OCI-LY3 (cell line): ENCODE measurements around the gene MCF2L2.

ENCODE experiments used
- H2AFZ ChIP-seq: fragments of 200-600, 300-600 bp; shearing (Covaris generic); 2 replicates; pipeline ENCODE4 v1.6.0; 2014; ENCODE audit warnings: antibody characterized with exemption, low read depth, low read length
- H3K27ac ChIP-seq: fragments of 200-600, 300-600 bp; sonication (generic); 2 replicates; pipeline ENCODE4 v1.5.1; 2014; ENCODE audit warnings: mild to moderate bottlenecking, low read length, moderate library complexity, mixed read lengths
- H3K27me3 ChIP-seq: fragments of 200-600, 300-600 bp; sonication (generic); 2 replicates; pipeline ENCODE4 v1.6.1; 2014; ENCODE audit warnings: low read depth, low read length, mixed read lengths
- H3K36me3 ChIP-seq: fragments of 200-600, 300-600 bp; sonication (generic); replicated peaks from 2 replicates; pipeline ENCODE3; 2014; ENCODE audit warnings: low read depth, low read length, mixed read lengths
- H3K4me1 ChIP-seq: fragments of 300-600, 200-600 bp; sonication (generic); 2 replicates; pipeline ENCODE4 v1.6.1; 2014; ENCODE audit warnings: low read length, mixed read lengths
- H3K4me2 ChIP-seq: fragments of 200-600, 300-600 bp; sonication (generic); 2 replicates; pipeline ENCODE4 v1.6.1; 2014; ENCODE audit warnings: low read length, mixed read lengths
- H3K4me3 ChIP-seq: fragments of 300-600, 200-600 bp; sonication (generic); 2 replicates; pipeline ENCODE4 v1.5.1; 2014; ENCODE audit warnings: antibody characterized with exemption, mild to moderate bottlenecking, low read length, moderate library complexity
- H3K79me2 ChIP-seq: fragments of 300-600, 200-600 bp; shearing (Covaris generic); 2 replicates; pipeline ENCODE4 v1.6.1; 2014; ENCODE audit warnings: mild to moderate bottlenecking, low read length, mixed read lengths
- H3K9ac ChIP-seq: fragments of 300-600, 200-600 bp; shearing (Covaris generic); 2 replicates; pipeline ENCODE4 v1.6.0; 2014; ENCODE audit warnings: mild to moderate bottlenecking, low read length, moderate library complexity
- H3K9me3 ChIP-seq: fragments of 200-600, 300-600 bp; shearing (Covaris generic); 2 replicates; pipeline ENCODE4 v1.6.1; 2014; ENCODE audit warnings: low read length, mixed read lengths; ENCODE audit not compliant: insufficient read depth
- H4K20me1 ChIP-seq: fragments of 200-600, 300-600 bp; sonication (generic); 2 replicates; pipeline ENCODE4 v1.6.1; 2016; ENCODE audit warnings: low read length, mixed read lengths; ENCODE audit not compliant: insufficient read depth
- CTCF ChIP-seq: fragments of 200-600, 300-600 bp; sonication (generic); IDR thresholded peaks from 2 replicates; pipeline ENCODE4 v1.5.1; 2014; ENCODE audit warnings: antibody characterized with exemption, low read length, low read depth
- EZH2phosphoT487 ChIP-seq: fragments of 200-600 bp; shearing (Covaris generic); IDR thresholded peaks from 2 replicates; pipeline ENCODE4 v1.6.1; 2018; ENCODE audit warnings: antibody characterized with exemption, mixed run types, low read depth

Gene MCF2L2

DNA sequence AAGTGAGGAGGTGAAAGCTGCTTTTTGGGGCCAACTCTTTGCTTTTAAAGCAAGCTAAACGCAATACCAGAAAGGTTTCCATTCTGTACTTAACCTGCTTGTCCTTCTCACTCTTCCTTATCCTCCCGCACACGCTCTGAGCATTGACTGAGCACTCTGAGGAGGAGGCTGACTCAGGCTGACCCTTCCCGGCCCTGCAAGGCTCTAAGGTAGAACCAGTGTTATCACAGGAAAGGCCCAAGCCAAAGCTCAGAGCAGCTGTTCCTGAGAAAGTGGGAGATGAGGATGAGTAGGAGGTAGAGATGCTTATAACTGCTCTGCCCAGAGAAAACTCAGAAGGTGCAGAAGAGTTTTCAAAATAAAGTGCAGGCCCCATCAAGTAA is 173.1 kb downstream of the MCF2L2 start:
- no peaks in the 10 kb centered on the region for H3K36me3 ChIP-seq
- H3K27ac ChIP-seq, result no peak overlapping the region
- TF ChIP-seq CTCF, result no peak
- no peak for TF ChIP-seq EZH2phosphoT487
- no peaks in the 10 kb centered on the region for H3K9me3 ChIP-seq
- no peaks in the 10 kb centered on the region for H3K4me1 ChIP-seq
- no peaks in the 10 kb centered on the region for H3K79me2 ChIP-seq
- H3K9ac ChIP-seq, result no peak overlapping the region
- 0 out of 2 replicates have a peak, but pooled peaks cover 11% of the 10 kb centered on the region for H3K27me3 ChIP-seq
- no peaks in the 10 kb centered on the region for H4K20me1 ChIP-seq
- H2AFZ ChIP-seq, result no peak overlapping the region
- H3K4me3 ChIP-seq, result no peak overlapping the region
- H3K4me2 ChIP-seq, result no peak overlapping the region

DNA sequence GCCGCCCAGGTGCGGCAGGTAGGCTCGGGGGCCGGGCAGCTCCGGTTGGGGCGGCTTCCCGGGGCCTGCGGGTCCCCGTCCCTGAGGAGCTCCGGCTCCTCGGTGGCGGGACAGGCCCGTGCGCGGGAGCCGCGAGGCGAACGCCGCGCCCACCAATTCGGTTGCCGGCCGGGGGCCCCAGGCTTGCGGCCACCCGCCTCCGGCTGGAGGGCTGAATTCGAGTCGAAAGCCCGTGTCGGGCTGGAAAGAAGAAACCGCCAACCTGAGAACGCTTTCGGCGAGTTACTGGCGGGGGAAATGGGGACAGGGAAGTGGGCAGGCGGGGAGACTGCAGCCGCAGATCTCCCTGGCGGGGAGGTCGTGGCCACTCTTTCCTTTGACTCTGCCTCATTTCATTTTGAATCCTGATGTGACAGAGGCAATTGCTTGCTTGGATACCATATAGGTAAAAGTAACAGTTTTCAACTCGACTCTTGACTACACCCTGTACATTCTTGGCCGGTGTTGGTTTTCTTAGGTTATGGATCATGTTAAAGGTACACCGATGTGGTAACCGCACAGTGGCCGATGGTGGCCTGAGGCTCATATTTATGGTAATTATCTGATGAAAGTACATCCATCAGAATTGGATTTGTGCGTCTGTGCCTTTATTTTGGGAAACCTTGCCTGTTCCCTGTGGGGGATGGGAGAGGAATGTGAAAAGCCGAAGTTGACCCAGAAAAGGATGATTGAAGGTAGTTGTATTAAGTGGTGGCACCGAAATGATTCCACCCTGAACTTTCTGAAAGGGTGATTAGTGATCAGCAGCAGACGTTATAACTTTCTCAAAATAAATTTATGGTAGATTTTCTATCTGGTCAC is 173.7 kb downstream of the MCF2L2 start:
- H3K36me3 ChIP-seq, result no peaks in the 10 kb centered on the region
- H3K79me2 ChIP-seq, result no peaks in the 10 kb centered on the region
- H3K27ac ChIP-seq, result no peak overlapping the region
- H2AFZ ChIP-seq, result no peak overlapping the region
- no peak overlapping the region for H3K4me2 ChIP-seq
- H3K4me1 ChIP-seq, result no peaks in the 10 kb centered on the region
- H3K9ac ChIP-seq, result no peak overlapping the region
- H3K9me3 ChIP-seq, result no peaks in the 10 kb centered on the region
- H3K27me3 ChIP-seq, result 0 out of 2 replicates have a peak, but pooled peaks cover 5% of the 10 kb centered on the region
- H3K4me3 ChIP-seq, result no peak overlapping the region
- TF ChIP-seq CTCF (no peak), EZH2phosphoT487 (no peak)
- no peaks in the 10 kb centered on the region for H4K20me1 ChIP-seq

DNA sequence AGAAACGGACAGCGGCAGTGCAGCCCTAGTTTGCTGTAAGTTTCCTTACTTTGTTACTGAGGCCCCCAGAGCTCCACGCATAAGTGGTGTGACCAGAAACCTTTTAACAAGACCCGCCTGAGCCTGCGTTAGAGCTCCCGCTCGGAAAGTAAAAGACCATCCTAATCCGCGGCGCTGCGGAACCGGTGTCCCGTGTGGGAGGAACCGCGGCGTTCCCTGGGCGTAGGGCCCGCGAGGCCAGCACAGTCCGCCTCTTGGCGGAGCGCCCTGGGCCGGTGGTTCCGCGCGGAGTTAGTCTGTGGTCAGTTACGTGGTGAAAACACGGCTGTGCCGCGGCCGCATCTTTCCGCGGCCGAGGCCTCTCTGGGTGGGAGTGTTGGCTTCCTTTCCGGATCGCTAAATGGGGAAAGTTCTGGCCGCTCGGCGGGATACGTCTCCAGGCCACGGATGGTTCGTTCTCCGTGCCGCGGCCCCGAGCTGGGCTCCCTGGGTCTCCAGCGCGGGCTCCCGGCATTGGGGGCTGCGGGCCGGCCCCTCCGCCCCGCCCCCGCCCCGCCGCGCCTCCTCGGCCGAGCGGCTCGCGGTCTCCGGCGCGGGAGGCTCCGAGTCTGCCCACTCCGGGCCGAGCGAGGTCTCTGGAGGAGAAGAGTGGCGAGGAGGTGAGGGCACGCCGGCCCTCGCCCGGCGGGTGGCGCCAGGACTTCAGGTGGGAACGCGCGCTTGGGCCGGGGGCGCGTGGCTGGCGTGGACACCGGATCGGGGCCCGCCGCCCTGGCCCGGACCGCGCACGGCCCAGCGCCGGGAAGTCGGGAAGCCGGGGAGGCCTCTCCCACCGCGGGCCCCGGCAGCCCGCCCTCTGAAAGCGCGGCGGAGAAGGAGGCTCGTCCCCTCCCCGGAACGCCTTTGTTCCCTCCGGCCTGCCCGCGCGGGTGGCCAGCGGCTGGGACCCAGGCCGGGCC is 174.6 kb downstream of the MCF2L2 start:
- Histone ChIP-seq H3K4me3 (no peak overlapping the region), H3K4me1 (no peaks in the 10 kb centered on the region), H3K36me3 (no peaks in the 10 kb centered on the region), H3K9ac (no peak overlapping the region), H4K20me1 (no peaks in the 10 kb centered on the region), H3K27ac (no peak overlapping the region), H3K4me2 (no peak overlapping the region), H3K79me2 (no peaks in the 10 kb centered on the region), H3K27me3 (no peaks in the 10 kb centered on the region), H3K9me3 (no peaks in the 10 kb centered on the region), H2AFZ (no peak overlapping the region)
- TF ChIP-seq CTCF, result no peak
- TF ChIP-seq EZH2phosphoT487, result no peak
